GM12878 (cell line): ENCODE data around the gene UBE2O. TPM values are rescaled to one million over a fixed set of nuclear protein-coding genes. Genes with fewer than 3 reads are reported as not detected.

ENCODE experiments used
- ATAC-seq: fragments of 200-7000 bp; cut with Tn5 transposase; 3 replicates; pipeline ENCODE4 v1.9.1; 2020; ENCODE audit warnings: mild to moderate bottlenecking, moderate library complexity
- BruUV-seq: library from RNA; stranded (reverse); fragments of 400-500 nt; replicated peaks from 2 replicates; lab custom pipeline; 2021; lab: Mats Ljungman, UMichigan
- CTCF ChIA-PET: fragments of 300-600 bp; sonication (Branson Sonifier 250); formaldehyde crosslinking; extraction: SDS; loops from one replicate; lab custom pipeline; 2021; ENCODE audit warnings: inconsistent platforms; lab: Yijun Ruan, JAX
- POLR2A ChIA-PET: fragments of 350-600 bp; formaldehyde crosslinking; extraction: SDS; loops from one replicate; lab custom pipeline; 2021; ENCODE audit warnings: inconsistent platforms; lab: Charles Lee
- RAD21 ChIA-PET: fragments of 300-600 bp; sonication (Branson Sonifier 250); formaldehyde crosslinking; loops from one replicate; lab custom pipeline; 2023; ENCODE audit warnings: antibody characterized with exemption; ENCODE audit not compliant: unreplicated experiment; lab: Charles Lee
- SMC1A ChIA-PET: fragments of 300-600 bp; sonication (Branson Sonifier 250); formaldehyde crosslinking; loops from one replicate; lab custom pipeline; 2023; ENCODE audit not compliant: unreplicated experiment, uncharacterized antibody; lab: Charles Lee
- DNase-seq: peaks from one replicate; pipeline ENCODE4 v3.0.0-alpha.2; 2011; ENCODE audit warnings: low read depth, low spot score
- FAIRE-seq: peaks from 3 replicates; lab custom pipeline; 2011; peaks lifted over from hg19 to GRCh38; lab: Jason Lieb, UNC
- H2AFZ ChIP-seq: 2 replicates; pipeline ENCODE4 v1.6.0; 2011; ENCODE audit warnings: low read depth, low read length, control low read depth; ENCODE audit not compliant: control insufficient read depth
- H3K27ac ChIP-seq: 2 replicates; pipeline ENCODE4 v1.5.1; 2011; ENCODE audit warnings: control low read depth; ENCODE audit not compliant: control insufficient read depth, insufficient read depth
- H3K27me3 ChIP-seq, 2 experiments: replicated peaks in 1 of 2; 2 replicates each; pipeline versions ENCODE4 v1.6.0 to v1.6.1; 2011; ENCODE audit warnings: low read length in 1 of 2; ENCODE audit not compliant: control insufficient read depth in 2 of 2, insufficient read depth in 2 of 2
- H3K36me3 ChIP-seq, 2 experiments: 2 replicates each; pipeline ENCODE4 v1.5.1; 2011; ENCODE audit warnings: low read length in 1 of 2; ENCODE audit not compliant: control insufficient read depth in 2 of 2, insufficient read depth in 2 of 2
- H3K4me1 ChIP-seq: 2 replicates; pipeline ENCODE4 v1.6.1; 2011; ENCODE audit warnings: mild to moderate bottlenecking, low read length, moderate library complexity, mixed read lengths; ENCODE audit not compliant: control insufficient read depth, insufficient read depth
- H3K4me2 ChIP-seq: 2 replicates; pipeline ENCODE4 v1.6.0; 2011; ENCODE audit warnings: control low read depth; ENCODE audit not compliant: control insufficient read depth, insufficient read depth
- H3K4me3 ChIP-seq: fragments of 200-600 bp; sonication (generic); 2 replicates; pipeline ENCODE4 v1.5.1; 2016
- H3K79me2 ChIP-seq: 2 replicates; pipeline ENCODE4 v1.6.0; 2011; ENCODE audit warnings: low read length; ENCODE audit not compliant: control insufficient read depth, insufficient read depth
- H3K9ac ChIP-seq: 2 replicates; pipeline ENCODE4 v1.8.0; 2011; ENCODE audit warnings: low read length, control low read depth, mixed read lengths; ENCODE audit not compliant: control insufficient read depth, insufficient read depth
- H3K9me3 ChIP-seq: replicated peaks from 3 replicates; pipeline ENCODE4 v1.5.1; 2011; ENCODE audit warnings: mild to moderate bottlenecking, low read length; ENCODE audit not compliant: control insufficient read depth, insufficient read depth
- H4K20me1 ChIP-seq: 2 replicates; pipeline ENCODE4 v1.6.0; 2011; ENCODE audit not compliant: control insufficient read depth, insufficient read depth
- HCFC1 ChIP-seq: fragments of 150-350 bp; IDR thresholded peaks from 2 replicates; pipeline ENCODE4 v1.6.1; 2014; ENCODE audit warnings: low read length
- ZBTB40 ChIP-seq: fragments of 450-650 bp; IDR thresholded peaks from 2 replicates; pipeline ENCODE4 v1.6.1; 2016; ENCODE audit warnings: mild to moderate bottlenecking, moderate library complexity, borderline replicate concordance
- ZNF384 ChIP-seq: IDR thresholded peaks from 2 replicates; pipeline ENCODE4 v1.6.1; 2012; ENCODE audit warnings: low read depth, mild to moderate bottlenecking, low read length, improper control_type of control experiment, borderline replicate concordance
- ZNF622 ChIP-seq: fragments of 450-650 bp; IDR thresholded peaks from 2 replicates; pipeline ENCODE4 v1.6.1; 2017; ENCODE audit warnings: mild to moderate bottlenecking, inconsistent platforms
- WGBS: methylation state at CpG from one replicate; pipeline ENCODE4 v1.1.6; 2016; ENCODE audit warnings: low lambda C conversion rate; ENCODE audit not compliant: insufficient replicate concordance, insufficient coverage; ENCODE audit errors: missing lambda C conversion rate; 5-methylcytosine and 5-hydroxymethylcytosine counted together
- in situ Hi-C: fragments of 300-500 bp; cut with MboI; formaldehyde crosslinking; loops from 9 replicates; pipeline ENCODE4 v1.14.3; 2018; ENCODE audit warnings: mixed read lengths
- intact Hi-C: fragments of 100-400 bp; cut with micrococcal nuclease; formaldehyde crosslinking; loops from one replicate; pipeline ENCODE4 v1.14.2; 2022; ENCODE audit not compliant: unreplicated experiment
- polyA plus RNA-seq, 11 experiments: library from polyadenylated mRNA; depleted of rRNA in 4 of 11; unstranded in 6 of 11; stranded (reverse) in 5 of 11; fragments of >200 nt; fragmentation: Nextera tagmentation in 4 of 11; fragmentation: Illumina TruSeq in 1 of 11; extraction: Ambion mirVana in 4 of 11; extraction: Trizol in 1 of 11; gene quantifications; 1 replicate in 1 of 11; 2 replicates in 10 of 11; pipeline versions ENCODE4 v1.2.1 to v1.2.3, GENCODE V29; 2011 to 2016; ENCODE audit warnings: inconsistent platforms in 2 of 11, missing spikeins in 2 of 11, low read depth in 1 of 11
- total RNA-seq, 4 experiments: library from RNA; depleted of rRNA in 3 of 4; stranded (reverse); fragments of >200 nt in 3 of 4; fragmentation: Illumina TruSeq in 1 of 4; extraction: Trizol in 1 of 4; gene quantifications; 2 replicates each; pipeline versions ENCODE4 v1.2.1 to v1.2.3, GENCODE V29; 2013 to 2021

The UBE2O gene
- total and polyA plus RNA-seq, 10 of the 15 experiments (the other 5 are each of a cell fraction or from before 2014, with no cell fraction given) = 2.1 to 39.0 (median 14.1) TPM

- POLR2A ChIA-PET = interaction anchor here (1.6 kb wide), 1 partner anchor 9 kb away, joined by 4 read pairs; no protein-coding TSS in a partner anchor
- WGBS = 84% methylated on average over 6 of the region's 6 CpGs
- Histone ChIP-seq H3K36me3 (peaks cover 0 to 8% of the 10 kb centered on the region in 2 experiments; a peak in 2 of 4 replicates), H2AFZ (no peak overlapping the region), H3K9ac (no peak overlapping the region), H3K27me3 (no peaks in the 10 kb centered on the region), H3K4me2 (no peak overlapping the region), H3K27ac (no peak overlapping the region), H3K4me1 (peaks cover 39% of the 10 kb centered on the region)
- DNase-seq = no peak
- CTCF ChIA-PET = interaction anchor here (1.3 kb wide), 1 partner anchor 18 kb away, joined by 5 read pairs; no protein-coding TSS in a partner anchor
- SMC1A ChIA-PET = interaction anchor here (1.6 to 1.8 kb wide), 2 partner anchors 9 to 28 kb away, joined by 3 to 5 read pairs; partner anchors contain the start of gene AANAT
- no peak for FAIRE-seq
- no peak for TF ChIP-seq ZBTB40
- TF ChIP-seq ZNF622 = no peak
- no peak for TF ChIP-seq HCFC1
- TF ChIP-seq ZNF384 = no peak
- TF ChIP-seq, all 136 proteins: peak for 0
- in situ Hi-C loops = no loop called here
- Histone ChIP-seq H3K9me3 (no peaks in the 10 kb centered on the region), H3K4me3 (no peak overlapping the region), H3K79me2 (peaks cover 52% of the 10 kb centered on the region), H4K20me1 (no peaks in the 10 kb centered on the region)
- intact Hi-C loops = no loop called here
- ATAC-seq = no peak
- no TSS peak for BruUV-seq
- RAD21 ChIA-PET = no interaction called here
Observed at GRCh38 chr17:76439314-76439928, 13.5 kb downstream of the UBE2O start.
